Stimulated activated CD4-positive, alpha-beta T cell treated with anti-CD3 and anti-CD28 coated beads, Interleukin-1b, Interleukin-23, amount 100 ng/mL, for 48 hours (primary cell): ENCODE measurements around the gene LIMS2.

Experiments used
- DNase-seq: peaks from one replicate; pipeline ENCODE4 v3.0.0-alpha.2; 2020

The LIMS2 gene

GRCh38 chr2:127644066-127645025 lies 31.0 kb downstream of the LIMS2 start:
- no peak for DNase-seq

GRCh38 chr2:127643439-127644065 lies 31.8 kb downstream of the LIMS2 start:
- DNase-seq, result no peak

DNA sequence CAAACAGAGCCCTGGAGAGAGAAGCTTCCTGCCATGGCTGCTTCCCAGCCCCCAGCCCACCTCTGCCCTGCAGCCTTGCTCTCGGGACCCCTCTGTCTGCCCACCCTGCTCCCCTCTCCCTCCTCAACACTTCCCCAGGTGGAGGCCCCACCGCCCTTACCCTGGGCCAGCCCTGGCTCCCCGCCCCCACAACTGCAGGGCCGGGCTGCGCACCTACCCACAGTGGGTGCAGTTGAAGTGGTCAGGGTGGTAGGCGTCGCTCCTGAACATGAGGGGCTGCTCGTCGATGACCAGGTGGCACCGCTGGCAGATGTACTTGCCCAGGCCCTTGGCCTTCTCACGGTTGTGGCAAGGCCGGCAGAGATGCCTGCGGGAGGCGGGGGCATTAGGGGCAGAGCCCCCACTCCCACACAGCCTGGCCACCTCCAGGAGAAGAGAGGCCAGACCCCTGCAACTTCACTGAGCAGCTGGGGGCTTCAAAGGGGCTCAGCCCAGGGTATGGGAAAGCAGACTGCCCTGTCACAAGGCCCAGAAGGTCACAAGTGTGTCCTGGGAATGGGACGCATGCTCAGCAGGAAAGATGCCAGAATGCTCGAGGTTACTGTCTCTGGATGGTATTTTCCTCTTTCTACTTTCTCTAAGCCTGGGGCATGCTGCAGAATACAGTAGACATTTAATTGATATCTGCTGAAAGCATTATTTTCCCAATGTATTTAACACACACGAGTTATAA lies 32.5 kb downstream of the LIMS2 start:
- no peak for DNase-seq

GRCh38 chr2:127641846-127642507 lies 33.4 kb downstream of the LIMS2 start:
- peak; percentile 46 for DNase-seq

- DNase-seq, result no peak
These were observed 34.2 kb downstream of the LIMS2 start for GRCh38 chr2:127641133-127641532.

DNA sequence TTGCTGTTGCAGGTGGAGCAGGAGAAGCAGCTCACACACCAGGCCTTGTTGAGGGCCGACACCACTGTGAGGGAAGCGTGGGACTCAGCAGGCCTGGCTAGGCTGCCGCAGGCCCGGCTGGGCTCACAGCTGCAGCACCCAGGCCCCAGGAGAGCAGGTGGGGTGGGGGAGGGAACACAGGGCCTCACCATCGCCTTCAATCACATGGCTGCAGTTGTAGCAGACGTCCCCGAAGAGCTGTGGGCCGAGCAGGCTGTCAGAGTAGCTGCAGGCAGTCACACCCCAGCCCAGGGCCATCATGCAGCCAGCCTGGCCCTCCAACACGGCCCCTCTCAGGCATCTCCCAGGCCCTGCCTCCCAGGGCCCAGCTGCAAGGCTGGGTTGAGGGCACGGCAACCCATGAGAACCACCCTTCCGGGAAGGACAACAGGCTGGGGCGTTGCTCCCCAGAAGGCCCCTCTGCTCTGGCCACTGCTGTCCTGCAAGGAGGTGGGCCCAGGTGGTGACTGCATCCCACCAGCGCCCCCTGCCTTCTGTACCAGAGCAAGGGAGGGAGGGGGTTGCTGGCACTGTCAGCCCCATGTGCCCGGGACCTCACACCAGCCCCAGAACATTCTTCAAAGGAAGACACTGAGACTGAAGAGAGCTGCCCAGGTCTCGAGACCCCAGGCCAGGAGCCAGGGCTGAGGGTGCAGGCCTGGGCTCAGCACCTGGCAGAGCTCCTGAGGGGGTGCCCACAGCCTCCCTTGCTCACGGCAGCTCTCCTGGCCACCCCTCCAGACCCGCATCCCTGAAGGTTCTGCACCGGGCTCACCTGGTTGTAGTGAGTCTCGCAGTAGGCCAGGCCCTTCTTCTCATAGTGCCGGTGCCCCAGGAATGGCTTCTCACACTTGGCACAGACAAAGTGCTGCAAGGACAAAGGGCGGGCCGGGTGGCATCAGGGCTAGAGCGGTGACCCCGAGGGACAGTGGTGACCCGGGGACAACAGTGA lies 35.0 kb downstream of the LIMS2 start:
- DNase-seq, result peak; percentile 50

DNA sequence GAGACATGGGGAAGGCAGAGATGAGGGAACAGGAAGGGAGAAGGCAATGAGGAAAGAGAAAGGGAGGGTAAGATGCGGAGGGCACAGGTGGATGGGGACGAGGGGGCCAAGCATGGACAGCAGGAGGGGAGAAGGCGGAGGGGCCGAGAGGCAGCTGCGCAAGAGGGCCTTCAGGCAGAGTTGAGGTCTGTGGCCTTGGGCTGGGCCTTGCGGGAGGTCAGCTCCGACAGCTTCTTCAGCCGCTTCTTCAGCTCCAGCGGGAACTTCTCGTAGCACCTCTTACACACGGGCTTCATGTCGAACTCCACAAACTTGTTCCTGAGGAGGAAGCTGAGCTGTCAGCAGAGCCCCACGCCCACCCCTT lies 36.2 kb downstream of the LIMS2 start:
- no peak for DNase-seq

DNA sequence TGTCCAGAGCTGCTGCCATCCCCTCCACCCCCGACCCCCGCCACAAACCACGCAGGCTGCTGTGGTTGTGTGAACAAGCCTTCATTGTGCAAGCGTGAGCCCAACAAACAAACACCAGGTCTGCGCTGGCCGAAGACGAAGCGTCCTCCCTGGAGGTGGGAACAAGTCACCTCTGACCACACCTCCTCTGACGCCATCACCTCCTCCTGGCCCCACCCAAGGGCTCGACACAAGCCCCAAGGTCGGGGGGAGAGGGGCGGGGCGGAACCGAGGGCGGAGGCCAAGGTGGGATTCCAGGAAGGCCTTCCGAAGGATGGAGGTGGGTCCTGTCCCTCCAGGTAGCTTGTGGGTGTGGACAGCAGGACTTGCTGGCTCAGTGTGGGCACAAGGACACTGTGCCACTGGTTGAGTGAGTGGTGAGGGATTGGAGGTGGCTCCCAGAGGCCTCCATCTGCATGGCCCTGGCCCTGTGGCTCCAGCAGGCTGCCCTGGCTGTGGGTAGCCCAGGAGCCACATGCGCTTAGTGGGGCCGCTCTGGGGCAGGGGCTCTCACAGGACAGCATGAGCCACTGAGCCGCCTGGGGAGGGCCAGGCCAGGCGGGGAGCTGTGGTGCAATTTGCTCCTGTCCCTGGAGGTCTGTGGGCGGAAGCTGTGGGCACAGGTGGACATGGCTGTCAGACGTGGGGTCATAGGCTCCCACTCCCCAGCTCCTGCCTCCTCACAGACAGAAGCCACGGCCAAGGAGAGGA lies 36.8 kb downstream of the LIMS2 start:
- DNase-seq, result no peak

- DNase-seq, result no peak
These were observed 37.5 kb downstream of the LIMS2 start for GRCh38 chr2:127637725-127638252.

DNA sequence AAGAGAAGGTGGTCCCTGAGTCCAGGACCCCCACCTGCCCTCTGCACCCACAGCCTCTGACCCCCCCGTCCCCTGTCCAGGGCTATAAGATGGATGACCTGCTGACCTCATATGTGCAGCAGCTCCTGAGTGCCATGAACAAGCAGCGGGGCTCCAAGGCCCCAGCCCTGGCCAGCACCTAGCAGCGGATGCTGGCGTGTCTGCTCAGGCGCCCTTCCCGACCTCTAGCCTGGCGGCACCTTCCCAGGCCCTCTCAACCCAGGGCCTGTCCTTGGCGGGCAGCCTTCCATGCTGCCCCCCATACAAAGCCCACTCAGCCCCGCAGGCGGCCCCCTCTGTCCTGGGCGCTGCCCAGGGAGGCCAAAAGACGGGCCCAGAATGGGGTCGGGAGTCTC lies 38.1 kb downstream of the LIMS2 start:
- DNase-seq, result no peak

- no peak for DNase-seq
These were observed 38.8 kb downstream of the LIMS2 start for GRCh38 chr2:127636248-127637235.

- no peak for DNase-seq
These were observed 39.7 kb downstream of the LIMS2 start for GRCh38 chr2:127635380-127636237.

DNA sequence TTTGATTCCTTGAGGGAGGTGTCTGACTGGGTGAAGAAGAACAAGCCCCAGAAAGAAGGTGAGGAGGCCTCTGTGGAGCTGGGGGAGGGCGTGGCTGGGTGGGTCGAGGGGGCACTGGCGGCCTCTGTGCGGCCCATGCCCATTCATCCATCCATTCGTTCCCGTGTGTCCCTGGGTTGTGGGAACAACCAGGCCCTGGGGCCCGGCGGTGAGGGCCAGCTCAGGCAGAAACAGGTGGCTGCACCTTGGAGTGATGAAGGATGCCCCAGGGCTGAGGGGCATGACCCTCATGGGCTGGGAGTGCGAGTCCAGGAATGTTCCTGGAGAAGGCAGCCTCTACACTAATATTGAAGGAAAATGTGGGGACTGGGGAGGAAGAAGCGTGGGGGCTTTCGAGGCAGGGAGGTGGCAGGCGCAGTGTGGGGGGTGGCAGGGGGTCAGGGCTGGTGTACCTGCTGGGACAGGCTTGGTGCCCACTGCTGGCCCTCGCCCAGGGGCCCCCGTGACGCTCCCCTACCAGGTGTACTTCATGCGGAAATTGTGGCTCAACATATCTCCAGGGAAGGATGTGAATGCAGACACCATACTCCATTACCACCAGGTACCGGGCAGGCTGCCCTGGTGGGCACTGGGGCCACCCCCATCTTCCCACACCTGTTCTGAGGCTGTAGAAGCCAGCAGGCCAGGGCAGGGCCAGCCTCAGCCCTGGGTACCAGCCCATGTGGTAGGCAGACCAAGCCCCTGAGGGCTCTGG lies 40.5 kb downstream of the LIMS2 start:
- no peak for DNase-seq

DNA sequence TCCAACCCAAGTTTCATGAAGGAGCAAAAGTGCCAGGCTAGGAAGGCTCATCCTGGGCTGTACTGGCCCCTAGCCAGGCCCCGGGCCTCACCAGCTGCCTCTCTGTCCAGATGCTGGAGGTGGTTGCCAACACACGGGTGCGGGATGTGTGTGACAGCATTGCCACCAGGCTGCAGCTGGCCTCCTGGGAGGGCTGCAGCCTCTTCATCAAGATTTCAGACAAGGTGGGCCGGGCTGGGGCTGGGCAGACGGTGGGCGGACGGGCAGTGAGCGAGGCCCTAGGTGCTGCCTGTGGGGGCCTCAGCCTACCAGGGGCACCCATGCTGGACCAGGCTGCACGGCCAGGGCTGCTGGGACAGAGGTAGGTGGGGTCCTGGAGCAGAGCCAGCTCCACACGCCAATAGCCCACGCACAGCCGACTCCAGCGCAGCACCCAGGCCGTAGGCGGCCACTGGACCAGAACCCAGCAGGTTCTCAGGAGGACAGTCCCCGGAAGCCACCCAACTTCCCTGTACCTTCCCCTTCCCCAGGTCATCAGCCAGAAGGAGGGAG lies 41.2 kb downstream of the LIMS2 start:
- DNase-seq, result no peak

DNA sequence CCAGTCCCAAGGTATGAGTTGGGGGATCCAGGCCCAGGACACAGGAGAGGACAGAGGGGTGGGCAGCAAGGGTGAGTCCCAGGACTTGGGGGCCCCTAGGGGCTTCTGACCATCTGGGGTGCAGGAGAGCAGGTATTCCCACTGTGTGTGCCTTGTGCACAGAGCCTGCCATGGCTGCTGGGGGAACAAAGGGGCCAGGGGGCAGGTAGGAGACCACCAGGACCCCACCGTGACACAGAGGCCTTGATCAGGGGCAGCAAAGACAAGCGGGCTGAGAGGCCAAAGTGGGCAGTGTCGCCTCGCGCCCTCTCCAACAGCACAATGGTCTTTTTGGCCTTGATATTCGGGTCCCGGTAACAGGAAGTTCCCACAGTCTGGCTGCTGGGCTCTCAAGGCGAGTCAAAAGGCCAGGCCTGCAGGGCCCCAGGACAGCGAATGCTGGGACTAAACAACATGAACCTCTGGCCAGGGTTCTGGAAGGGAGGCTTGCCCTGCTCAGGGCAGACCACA lies 41.7 kb downstream of the LIMS2 start:
- no peak for DNase-seq

DNA sequence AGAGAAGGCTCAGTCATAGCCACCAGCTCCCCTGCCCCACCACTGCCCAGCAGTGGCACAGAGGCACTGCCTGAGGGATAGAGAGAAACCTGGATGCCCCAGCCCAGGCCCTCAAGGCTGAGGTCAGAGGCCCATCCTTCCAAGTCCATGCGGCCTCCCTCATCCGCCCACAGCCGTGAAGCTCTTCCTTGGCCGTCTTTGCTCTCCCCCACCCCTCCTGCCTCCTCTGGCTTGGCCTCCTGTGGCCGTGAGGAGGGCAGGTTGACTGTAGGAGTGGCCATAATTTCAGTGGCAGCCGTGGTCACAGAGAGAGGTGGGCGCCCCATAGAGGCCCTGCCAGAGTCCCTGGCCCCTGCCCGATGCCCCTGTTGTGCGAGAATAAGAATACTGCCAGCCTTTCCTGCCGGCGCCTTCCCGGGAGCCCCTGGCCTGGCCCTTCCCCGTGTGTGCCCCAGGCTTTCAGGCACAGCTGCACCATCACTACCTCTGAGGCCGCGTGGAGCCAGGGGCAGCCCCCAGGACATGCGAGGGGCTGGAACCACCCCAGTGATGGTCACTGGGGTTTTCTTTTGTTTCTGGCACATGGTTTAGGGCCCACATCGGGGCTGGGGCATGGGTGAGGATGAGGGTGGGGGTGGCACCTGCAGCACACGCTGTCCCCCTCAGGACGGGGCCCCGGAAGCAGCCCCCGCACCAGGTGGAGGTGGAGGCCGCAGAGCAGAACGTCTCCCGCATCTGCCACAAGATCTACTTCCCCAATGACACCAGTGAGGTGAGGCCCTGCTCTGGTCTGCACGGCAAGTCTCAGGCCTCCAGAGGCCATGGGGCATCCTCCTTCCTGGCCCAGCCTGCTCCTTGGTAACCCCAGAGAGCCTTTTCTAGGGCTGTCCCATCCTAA lies 42.5 kb downstream of the LIMS2 start:
- DNase-seq, result no peak
